ENCODE measurements around the gene CFAP73.

- TF ChIP-seq CTCF (IDR thresholded peaks at IDR 0.05) (no peak), POLR2A (IDR thresholded peaks at IDR 0.05) (no peak), POLR2AphosphoS5 (IDR thresholded peaks at IDR 0.05) (no peak)
These were observed 16.5 kb upstream of the CFAP73 start for GRCh38 chr12:113133036-113133435.

All from breast epithelium (tissue), 3 donors.